ENCODE data around the gene SNRNP200.
"Not testable (repeated sequence)": the region's sequence is repeated elsewhere in the genome, so short reads cannot be mapped to it uniquely, and the experiment has no call there.

The SNRNP200 gene

DNA sequence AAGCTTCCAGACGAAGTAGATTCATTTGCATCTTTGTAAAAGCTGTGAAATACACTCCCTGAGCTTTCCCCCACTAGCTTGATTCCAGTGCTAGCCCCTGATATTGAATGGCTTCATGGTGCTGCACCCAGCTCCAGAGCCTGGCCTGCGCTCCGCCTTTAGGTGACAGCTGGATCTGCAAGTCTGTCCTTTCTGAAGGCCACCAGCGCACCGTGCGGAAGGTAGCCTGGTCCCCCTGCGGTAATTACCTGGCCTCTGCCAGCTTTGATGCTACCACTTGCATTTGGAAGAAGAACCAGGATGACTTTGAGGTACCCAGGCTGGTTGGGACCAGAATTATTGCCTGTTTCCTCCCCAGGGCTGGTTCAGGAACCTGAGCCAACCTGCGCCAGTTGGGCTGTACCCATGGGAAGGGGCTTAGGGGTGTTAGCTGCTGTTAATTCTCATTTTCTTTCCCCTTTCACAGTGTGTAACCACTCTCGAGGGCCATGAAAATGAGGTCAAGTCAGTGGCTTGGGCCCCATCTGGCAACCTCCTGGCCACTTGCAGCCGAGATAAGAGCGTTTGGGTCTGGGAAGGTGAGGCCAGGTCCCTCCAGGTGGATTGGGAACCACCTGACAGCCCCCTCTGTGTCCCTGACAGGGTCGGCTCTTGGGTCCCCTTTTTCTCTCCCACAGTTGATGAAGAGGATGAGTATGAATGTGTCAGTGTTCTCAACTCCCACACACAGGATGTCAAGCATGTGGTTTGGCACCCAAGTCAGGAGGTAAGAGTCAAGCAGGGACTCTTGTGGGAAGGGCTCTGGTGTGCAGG, 38.0 kb downstream of the SNRNP200 start:
- no peak for DNase-seq

- DNase-seq, result peak; percentile 100
Measured at GRCh38 chr2:96265840-96266679, 39.3 kb downstream of the SNRNP200 start, which contains the start of the genes CIAO1 and TMEM127. CIAO1 (plus strand) TSS chr2:96266225; CDS start chr2:96266351, 126 bp downstream. TMEM127 (minus strand) TSS chr2:96265997; CDS start chr2:96265381, 616 bp downstream.

GRCh38 chr2:96265349-96265839, 40.0 kb downstream of the SNRNP200 start:
- DNase-seq, result no peak

DNA sequence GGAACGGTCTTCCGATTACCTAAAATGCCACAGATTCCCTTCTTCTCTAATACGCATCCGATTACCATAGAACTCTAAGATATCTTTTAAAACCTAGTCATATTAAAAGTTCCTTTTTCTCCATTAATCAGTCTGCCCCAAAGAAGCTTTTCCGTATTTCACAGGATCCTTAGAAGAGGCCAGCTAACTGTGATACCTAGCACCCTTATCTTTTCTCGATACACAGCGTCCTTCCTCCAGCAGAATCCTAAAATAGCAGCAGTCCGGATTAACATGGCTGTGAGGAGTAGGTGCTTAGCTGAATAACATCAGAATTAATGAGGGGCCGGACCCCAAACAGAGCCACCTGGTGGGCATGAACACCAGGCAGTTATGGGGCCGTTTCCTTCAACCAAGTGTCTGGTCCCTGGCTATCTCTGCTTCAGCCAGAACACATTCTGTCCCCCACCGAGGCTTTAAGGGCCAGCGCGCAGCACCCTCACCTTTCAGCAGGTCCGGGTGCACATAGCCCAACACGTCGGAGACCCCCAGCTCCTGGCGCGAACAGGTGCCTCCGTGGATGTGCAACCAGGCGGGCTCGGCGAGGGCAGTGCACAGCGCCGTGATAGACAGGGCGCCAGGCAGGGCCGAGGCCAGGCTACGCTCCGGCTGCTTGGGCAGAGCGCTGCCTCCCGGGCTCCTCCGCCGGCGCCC, 40.5 kb downstream of the SNRNP200 start:
- DNase-seq, result peak; percentile 62

GRCh38 chr2:96264086-96264485, 41.3 kb downstream of the SNRNP200 start:
- no peak for DNase-seq

DNA sequence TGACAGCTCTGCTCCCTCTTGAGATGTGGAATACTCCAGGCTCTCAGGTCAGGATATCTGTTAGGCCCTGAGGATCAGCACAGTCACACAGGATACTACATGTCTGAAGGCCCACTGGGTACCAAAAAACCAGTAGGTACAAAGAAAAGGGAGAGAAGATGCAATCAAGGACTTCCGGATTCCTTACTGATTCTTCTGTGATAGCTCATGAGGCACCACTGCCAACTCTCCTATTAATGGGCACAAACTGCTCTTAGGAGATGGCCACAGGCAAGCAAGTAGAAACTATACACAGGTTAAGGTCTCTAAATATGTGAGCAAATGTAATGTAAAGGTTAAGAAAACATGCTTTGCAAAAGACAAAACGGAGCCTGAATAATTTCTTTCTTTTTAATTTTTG, 43.0 kb downstream of the SNRNP200 start:
- no peak for DNase-seq

- DNase-seq, result no peak
Measured at GRCh38 chr2:96261328-96262003, 43.9 kb downstream of the SNRNP200 start.

DNA sequence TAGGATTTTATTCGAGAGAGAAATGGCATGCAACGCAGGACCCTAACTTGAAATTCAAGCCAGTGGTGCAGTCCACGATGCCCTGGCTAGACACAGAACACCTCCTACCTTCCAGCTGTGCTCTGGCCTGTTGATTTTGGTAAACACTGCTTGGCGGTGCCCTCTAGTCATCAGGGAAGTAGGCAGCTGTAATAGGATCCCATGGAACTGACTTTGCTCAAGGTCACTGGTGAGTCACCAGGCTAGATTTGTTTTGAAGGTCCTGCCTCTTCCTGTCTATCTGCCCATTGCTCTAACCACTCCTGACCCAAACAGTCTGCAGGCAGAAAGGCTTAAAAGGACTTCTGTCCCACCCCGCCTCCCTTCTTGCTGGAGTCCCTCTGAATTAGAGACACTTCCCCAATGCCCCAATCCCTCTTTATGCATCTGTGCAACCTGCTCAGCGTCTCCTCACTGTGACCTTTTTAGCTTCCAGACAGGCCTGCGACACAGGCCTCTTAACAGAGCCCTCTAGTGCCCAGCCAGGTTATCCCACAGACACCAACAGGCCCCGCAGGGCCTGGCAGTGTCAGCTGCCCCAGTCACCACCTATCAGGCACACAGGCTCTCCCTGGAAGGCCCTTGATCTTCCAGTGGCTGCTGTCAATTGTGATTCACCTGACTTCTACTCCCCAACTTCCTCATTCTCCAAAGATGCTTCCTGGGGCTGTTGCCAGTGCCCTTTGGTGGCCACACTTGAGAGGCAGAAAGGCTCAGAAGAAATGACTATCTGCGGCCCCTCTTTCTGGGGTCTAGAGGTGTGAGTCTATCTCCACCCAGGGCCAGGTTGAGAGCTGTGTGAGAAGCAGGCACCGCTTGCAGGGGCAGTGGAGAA, 44.7 kb downstream of the SNRNP200 start:
- DNase-seq, result no peak

DNA sequence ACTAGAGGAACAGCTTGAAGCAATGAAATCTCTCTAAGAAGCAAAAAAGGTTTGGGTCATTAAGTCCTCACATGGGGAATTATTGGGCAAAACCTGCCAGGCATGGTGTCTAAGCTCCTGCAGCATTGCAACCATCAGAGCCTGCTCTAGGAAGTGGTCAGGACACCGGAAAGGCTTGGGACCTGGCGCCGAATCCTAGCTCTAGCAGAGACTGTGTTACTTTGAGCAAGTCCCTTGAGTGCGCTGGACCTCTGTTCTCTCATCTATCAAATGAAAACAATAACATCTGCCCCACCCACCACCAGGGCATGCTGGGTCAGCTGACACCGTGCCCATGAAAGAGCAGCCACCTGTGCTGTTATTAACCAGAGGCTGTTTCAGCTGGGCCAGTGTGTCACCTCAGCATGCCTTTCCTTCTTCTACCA, 45.8 kb downstream of the SNRNP200 start:
- no peak for DNase-seq

DNA sequence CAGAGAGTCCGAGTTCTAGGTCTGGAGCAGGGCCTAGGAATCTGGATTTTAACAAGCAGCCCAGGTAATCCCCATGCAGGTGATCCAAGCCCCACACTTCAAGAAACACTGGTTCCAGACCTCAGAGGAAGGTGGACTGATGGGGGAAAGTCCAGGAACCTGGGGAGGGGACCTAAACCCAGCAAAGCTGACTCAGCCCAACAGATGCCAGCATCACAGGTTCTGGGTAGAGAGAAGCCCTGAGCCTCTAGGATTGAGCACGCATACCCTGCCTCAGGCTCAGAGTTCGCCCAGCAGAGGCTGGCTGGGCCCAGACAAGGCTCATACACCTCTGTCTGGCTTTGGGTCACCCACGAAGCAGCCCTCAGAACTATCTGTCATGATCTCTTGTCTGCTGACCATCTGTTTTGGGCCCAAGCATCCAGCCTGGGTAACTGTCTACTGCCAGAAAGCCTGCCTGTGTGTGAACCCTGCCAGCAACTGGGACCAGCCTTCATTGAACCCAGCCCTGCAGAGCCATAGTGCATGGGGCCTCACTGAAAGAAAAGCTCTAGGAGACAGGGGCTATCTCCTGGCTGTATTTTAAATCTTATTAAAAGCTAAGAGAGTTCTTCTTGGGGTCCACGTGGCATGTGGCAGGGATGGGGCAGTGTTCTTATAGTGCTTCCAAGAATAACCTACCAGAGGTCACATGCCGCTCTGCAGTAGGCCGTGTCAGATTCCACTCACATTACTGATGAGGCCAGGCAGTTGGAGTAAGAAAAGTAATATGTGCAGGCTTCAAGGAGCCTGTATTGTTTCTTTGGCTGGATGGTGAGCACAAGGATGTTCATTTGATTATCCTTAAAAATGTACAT, 47.0 kb downstream of the SNRNP200 start:
- DNase-seq, result no peak

GRCh38 chr2:96257744-96258143, 47.6 kb downstream of the SNRNP200 start:
- not testable (repeated sequence) for DNase-seq

DNA sequence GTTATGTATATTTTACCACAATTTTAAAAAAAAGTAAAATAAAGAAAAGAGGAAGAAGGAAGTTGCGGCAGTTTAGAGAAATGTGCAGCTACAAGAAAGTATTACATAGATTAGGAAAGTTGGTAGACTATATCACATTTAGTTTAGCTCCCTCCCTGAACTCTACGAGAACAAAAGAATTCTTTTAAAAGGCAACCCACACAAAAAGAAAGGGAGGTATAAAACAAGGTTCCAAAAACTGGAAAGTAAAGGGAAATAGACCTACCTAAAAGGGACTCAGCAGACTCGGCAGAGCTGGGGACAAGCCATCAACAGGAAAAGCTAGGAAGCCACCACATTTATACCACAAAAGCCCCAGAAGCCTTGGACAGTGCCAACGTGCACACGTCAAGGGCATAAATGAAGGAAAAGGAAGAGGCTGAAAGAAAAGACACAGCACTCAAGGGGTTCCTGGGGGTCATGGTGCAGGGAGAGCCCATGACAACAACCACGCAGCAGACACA, 48.7 kb downstream of the SNRNP200 start:
- no peak for DNase-seq

GRCh38 chr2:96254571-96254970, 50.8 kb downstream of the SNRNP200 start:
- DNase-seq, result no peak

- DNase-seq, result no peak
Measured at GRCh38 chr2:96253006-96253405, 52.3 kb downstream of the SNRNP200 start.

DNA sequence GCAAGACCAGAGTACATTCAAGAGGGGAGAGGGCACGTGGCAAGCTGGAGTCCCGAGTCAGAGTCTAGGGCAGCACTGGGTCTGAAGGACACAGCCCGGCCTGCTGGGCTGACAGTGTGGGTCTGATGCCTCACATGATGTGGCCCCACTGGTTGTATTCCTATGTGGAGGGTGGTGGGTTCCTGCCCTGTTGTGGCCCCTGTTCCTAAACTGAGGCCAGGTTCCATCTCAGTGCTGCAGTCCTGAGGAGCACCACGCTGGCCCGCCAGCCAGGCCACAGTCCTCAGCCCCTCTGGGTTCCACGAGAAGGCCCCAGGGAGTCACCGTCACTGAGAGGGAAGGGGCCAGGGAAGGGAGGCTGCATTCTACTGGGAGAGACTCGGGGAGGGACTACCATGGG, 52.8 kb downstream of the SNRNP200 start:
- no peak for DNase-seq

- no peak for DNase-seq
Measured at GRCh38 chr2:96251721-96252292, 53.5 kb downstream of the SNRNP200 start.

- DNase-seq, result no peak
Measured at GRCh38 chr2:96250188-96250587, 55.2 kb downstream of the SNRNP200 start.

GRCh38 chr2:96249654-96250053, 55.7 kb downstream of the SNRNP200 start:
- no peak for DNase-seq

DNA sequence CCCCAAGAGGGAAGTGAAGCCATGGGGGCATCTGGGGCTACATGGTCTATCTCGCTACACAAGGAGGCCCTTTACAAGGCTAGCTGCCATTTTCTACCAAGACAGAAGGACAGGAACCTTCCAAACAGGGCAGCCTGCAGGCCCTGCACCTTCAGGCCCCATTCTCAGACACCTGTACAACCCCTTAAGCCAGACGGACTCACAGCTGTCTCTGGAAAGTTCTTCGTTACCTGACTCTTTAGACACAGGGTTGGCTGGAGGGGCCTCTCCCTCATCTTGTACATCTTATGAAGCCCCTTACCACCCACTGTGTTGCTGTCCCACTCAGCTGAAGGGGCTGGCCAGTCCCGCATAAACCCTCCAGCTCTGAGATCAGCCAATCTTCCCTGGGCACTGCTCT, 56.7 kb downstream of the SNRNP200 start:
- no peak for DNase-seq

DNA sequence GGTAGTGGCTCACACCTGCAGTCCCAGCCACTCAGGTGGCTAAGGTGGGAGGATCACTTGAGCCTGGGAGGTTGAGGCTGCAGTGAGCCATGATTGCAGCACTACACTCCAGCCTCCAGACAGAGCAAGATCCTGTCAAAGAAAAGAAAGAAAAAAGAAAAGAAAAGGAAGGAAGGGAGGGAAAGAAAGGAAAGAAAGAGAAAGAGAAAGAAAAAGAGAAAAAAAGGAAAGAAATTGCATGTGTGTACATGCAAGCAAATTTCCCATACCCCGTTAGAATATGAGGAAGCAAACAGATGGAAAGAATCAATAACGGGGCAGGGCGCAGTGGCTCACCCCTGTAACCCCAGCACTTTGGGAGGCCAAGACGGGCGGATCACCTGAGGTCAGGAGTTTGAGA, 57.5 kb downstream of the SNRNP200 start:
- DNase-seq, result no peak
